HG03066 (cell line): ENCODE data around the gene OPA1.

ENCODE experiments used
- ATAC-seq: cut with Tn5 transposase; IDR thresholded peaks from one replicate; pipeline ENCODE4 v1.9.1; 2021; ENCODE audit warnings: low read depth; ENCODE audit not compliant: unreplicated experiment

OPA1 gene

GRCh38 chr3:193693774-193694173 is 100.8 kb downstream of the OPA1 start:
- ATAC-seq = no peak

DNA sequence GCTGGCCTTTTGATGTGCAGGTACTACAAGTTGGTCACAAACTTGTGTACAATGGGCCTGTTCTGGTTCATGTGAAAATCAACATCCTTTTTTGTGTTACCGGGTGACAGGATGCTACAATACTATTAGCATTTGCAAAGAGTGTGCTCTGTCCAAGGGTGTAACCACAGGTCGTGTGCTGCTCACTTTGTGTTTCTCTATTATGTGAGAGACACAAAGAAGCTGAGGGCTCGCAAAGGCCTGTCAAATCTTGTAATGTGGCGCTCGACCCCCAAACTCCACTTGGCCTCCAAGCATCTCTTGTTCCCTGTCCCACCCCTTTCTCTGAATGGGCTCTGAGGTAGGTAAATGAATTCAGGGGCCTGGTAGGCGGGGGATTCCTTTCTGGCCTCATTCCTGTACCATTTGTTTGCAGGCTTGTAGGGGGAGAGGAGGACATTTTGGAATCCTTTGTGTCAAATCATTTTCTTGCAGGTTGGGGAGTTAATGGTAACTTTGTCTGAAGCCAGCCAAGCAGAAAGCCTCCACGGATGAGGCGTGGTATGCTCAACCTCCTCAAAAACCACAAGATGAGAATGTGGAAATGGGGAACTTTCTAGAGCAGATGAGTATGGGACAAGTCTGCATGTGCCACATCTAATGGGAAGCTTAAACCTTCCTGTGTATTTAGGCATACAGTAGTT is 109.1 kb downstream of the OPA1 start:
- ATAC-seq = no peak

- ATAC-seq = no peak
Measured at GRCh38 chr3:193702967-193703366, 110.0 kb downstream of the OPA1 start.

GRCh38 chr3:193704431-193704830 is 111.4 kb downstream of the OPA1 start:
- ATAC-seq = no peak

GRCh38 chr3:193708270-193708669 is 115.3 kb downstream of the OPA1 start:
- no peak for ATAC-seq

GRCh38 chr3:193710286-193711165 is 117.5 kb downstream of the OPA1 start:
- no peak for ATAC-seq

DNA sequence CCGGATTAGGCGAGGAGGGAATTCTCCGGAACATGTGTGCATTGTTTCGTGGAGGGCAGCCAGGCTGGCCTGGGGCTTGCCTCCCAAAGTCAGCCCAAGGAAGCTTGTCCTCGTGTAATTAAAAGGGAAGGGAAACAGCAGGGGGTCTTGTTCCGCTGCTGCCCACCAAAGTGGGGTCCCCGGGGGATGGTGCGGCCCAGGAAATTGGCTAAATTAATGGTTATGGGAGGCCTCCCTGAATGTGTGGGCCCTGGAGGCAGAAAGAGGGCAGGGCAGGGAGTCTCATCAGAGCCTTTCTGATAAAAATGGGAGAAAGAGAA is 118.1 kb downstream of the OPA1 start:
- ATAC-seq = no peak

- no peak for ATAC-seq
Measured at GRCh38 chr3:193711523-193711963, 118.5 kb downstream of the OPA1 start.

GRCh38 chr3:193711964-193712598 is 119.1 kb downstream of the OPA1 start:
- ATAC-seq = no peak

- ATAC-seq = no peak
Measured at GRCh38 chr3:193712938-193713337, 119.9 kb downstream of the OPA1 start.

DNA sequence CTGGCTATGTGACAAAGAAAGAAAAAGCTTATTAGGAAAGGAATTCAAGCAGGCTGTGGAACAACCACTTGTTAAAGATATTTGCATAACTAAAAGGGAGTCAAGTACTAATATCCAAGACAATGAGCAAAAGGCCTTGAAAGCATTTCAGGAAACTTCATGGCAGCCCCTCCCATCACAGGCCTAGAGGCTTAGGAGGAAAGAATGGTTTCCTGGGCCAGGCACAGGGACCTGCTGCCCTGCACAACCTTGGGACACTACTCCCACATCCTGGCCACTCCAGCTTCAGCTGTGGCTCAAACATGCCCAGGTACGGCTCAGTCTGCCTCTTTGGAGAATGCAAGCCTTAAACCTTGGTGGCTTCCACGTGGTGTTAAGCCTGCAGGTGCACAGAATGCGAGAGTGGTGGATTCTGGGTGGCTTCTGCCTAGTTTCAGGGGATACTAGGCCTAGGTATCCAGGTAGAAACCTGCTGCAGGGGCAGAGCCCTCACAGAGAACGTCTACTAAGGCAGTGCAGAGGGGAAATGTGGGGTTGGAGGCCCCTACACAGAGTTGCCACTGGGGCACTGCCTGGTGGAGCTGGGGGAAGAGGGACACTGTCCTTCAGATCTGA is 121.6 kb downstream of the OPA1 start:
- ATAC-seq = no peak

DNA sequence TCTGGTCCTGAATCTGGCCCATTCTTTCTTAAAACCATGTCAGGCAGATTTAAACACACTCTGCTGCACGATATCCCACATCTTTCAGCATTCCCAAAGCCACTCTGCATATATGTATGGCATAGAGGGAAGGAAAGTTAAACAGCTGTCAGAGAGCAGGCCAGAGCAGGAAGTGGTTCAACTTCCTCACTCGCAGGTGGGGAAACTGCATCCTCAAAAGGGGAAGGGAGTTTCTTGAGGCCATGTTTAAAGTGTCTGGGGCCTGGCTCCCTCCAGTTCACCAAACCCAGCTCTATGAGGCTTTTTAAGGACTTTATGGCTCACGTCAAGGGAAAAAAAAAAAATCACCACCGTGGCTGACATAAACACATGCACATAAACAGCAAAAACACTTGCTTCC is 123.1 kb downstream of the OPA1 start:
- ATAC-seq = no peak

DNA sequence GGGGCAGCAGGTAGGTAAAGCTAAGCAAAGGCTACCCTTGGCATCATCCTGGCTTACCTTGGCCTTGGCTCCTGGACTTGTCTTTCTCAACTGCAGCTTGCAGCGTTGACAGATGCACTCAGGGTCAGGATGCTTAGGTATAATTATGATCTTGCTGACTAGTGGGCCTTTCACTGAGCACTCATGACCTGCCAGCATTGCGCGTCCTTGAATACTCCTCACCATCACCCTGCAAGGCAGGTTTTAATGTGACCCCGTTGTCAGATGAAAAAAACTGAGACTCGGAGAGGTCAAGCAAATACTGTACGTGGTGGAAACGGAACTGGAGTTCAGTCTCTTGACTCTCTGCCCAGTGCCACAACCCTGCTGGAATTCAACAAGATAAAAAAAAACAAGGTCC is 126.7 kb downstream of the OPA1 start:
- ATAC-seq = no peak

DNA sequence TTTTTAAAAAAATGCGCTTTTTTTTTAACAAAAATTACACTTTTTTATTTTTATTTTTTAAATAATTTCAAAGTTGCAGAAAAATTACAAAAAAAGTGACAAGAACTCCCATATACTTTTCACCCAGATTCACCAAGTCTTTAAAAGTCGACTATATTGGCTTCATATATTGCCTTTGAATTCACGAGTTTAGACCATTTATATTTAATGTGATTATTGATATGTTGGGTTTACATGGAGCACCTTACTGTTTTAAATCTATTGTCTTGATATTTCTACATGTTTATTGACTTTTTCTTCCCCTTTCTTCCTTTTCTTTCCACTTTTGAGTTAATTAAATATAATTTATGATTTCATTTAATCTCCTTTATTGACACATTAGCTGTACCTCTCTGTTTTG is 127.2 kb downstream of the OPA1 start:
- no peak for ATAC-seq

GRCh38 chr3:193722566-193722965 is 129.6 kb downstream of the OPA1 start:
- ATAC-seq = no peak

GRCh38 chr3:193727089-193727488 is 134.1 kb downstream of the OPA1 start:
- no peak for ATAC-seq

DNA sequence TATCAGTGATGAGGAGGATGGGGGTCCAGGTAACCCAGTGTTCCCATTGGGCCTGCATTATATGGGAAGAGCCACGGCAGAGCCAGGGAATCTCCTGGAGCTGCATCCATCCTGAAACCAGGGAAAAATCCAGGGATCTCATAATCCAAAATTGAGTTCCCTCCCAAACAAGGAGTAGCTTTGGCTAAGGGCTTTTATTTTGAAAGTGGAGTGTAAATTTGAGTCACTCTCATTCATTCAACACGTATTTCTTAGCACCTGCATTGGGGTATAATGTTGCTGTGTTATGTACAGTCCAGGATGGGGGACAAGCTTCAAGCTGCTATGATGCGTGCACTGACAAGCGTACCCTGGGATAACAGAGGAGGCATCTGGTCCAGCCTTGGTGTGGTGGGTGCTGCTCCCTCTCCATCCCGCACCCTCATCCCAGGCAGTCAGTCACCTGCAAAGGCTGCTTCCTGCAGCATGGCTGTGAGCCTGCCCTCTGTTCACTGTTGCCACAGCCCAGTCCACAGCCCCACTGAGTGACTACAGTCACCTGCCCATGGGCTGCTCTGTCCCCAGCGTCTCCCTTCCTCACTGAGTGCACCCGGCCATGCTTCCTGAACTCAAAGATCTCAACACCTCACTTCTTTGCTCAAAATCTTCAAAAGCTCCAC is 135.6 kb downstream of the OPA1 start:
- no peak for ATAC-seq

- ATAC-seq = no peak
Measured at GRCh38 chr3:193729088-193729465, 136.1 kb downstream of the OPA1 start.

DNA sequence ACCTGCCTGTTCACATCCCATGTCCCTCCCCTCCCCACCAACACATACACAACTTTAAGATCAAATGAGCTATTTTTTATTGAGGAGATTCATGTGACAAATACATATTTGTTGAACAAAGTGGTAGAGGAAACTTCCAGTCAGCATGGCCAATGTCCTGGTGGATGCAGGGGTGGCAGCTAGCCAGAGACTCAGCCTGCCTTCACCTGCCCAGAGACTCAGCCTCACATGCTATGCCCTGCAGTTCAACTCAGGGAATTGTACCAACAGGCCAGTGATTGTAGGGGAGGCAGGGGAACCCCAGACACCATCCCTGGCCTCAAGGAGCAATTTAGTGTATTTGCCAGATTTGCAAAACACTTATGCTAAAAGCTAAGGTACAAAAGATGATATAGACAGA is 136.6 kb downstream of the OPA1 start:
- no peak for ATAC-seq

GRCh38 chr3:193730511-193730910 is 137.5 kb downstream of the OPA1 start:
- ATAC-seq = no peak

- no peak for ATAC-seq
Measured at GRCh38 chr3:193730976-193731375, 138.0 kb downstream of the OPA1 start.
